Activated CD4-positive, alpha-beta T cell treated with anti-CD3 and anti-CD28 coated beads for 36 hours (primary cell): ENCODE data around the gene PPP1R26. TPM values are rescaled to one million over a fixed set of nuclear protein-coding genes. Genes with fewer than 3 reads are reported as not detected.

Experiments
- ATAC-seq: fragments of 200-7000 bp; cut with Tn5 transposase; one replicate; pipeline ENCODE4 v1.10.0; 2021; ENCODE audit warnings: mild to moderate bottlenecking, moderate library complexity
- CTCF ChIA-PET: fragments of 350-600 bp; sonication (Branson Sonifier 250); formaldehyde crosslinking; loops from one replicate; lab custom pipeline; 2021; ENCODE audit warnings: antibody characterized with exemption; lab: Charles Lee
- POLR2A ChIA-PET: fragments of 350-600 bp; sonication (Branson Sonifier 250); formaldehyde crosslinking; loops from one replicate; lab custom pipeline; 2021; ENCODE audit warnings: antibody characterized with exemption, inconsistent platforms; lab: Charles Lee
- DNase-seq: peaks from one replicate; pipeline ENCODE4 v3.0.0-alpha.2; 2020
- H3K27ac Mint-ChIP-seq: one replicate; pipeline ENCODE4 v1.8.0; 2021; ENCODE audit warnings: mixed read lengths
- H3K27me3 Mint-ChIP-seq: one replicate; pipeline ENCODE4 v1.8.0; 2021; ENCODE audit warnings: mixed read lengths
- H3K36me3 Mint-ChIP-seq: one replicate; pipeline ENCODE4 v1.8.0; 2021; ENCODE audit warnings: low read depth, mixed read lengths
- H3K4me1 Mint-ChIP-seq: one replicate; pipeline ENCODE4 v1.8.0; 2021; ENCODE audit warnings: mixed read lengths
- H3K4me3 Mint-ChIP-seq: one replicate; pipeline ENCODE4 v1.8.0; 2021; ENCODE audit warnings: mild to moderate bottlenecking, moderate library complexity, mixed read lengths
- H3K9me3 Mint-ChIP-seq: one replicate; pipeline ENCODE4 v1.8.0; 2021; ENCODE audit warnings: low read depth, mixed read lengths
- intact Hi-C, 2 experiments: fragments of 100-400 bp; cut with DNase I in 1 of 2; cut with micrococcal nuclease in 1 of 2; formaldehyde crosslinking; loops; one replicate each; pipeline versions ENCODE4 v1.14.2 to v1.15.1; 2022 to 2024; cut with DNase I, micrococcal nuclease
- total RNA-seq, 2 experiments: library from RNA; stranded (reverse); gene quantifications; one replicate each; pipeline ENCODE4 v1.2.3, GENCODE V29; 2021

The PPP1R26 gene
- total RNA-seq, 2 experiments from 2014 or later: 1.5 to 2.4 TPM

GRCh38 chr9:135520916-135521607 is 41.5 kb downstream of the PPP1R26 start, which contains the start of gene LCN1:
LCN1 (plus strand) TSS chr9:135521440; CDS start chr9:135521498, 58 bp downstream.
- DNase-seq (no peak), ATAC-seq (no peak)
- POLR2A ChIA-PET: no interaction called here
- H3K4me1 Mint-ChIP-seq: no peaks in the 10 kb centered on the region
- intact Hi-C loops: no loop called here
- no peak within 1 kb of the TSS for H3K27ac Mint-ChIP-seq
- no peak within 1 kb of the TSS for H3K4me3 Mint-ChIP-seq
- H3K27me3 Mint-ChIP-seq: peaks cover 4% of the 10 kb centered on the region
- no peaks in the 10 kb centered on the region for H3K36me3 Mint-ChIP-seq
- no peaks in the 10 kb centered on the region for H3K9me3 Mint-ChIP-seq
- CTCF ChIA-PET: no interaction called here

- Mint-ChIP-seq H3K4me1 (no peaks in the 10 kb centered on the region), H3K27me3 (peaks cover 4% of the 10 kb centered on the region), H3K4me3 (no peak overlapping the region), H3K9me3 (no peaks in the 10 kb centered on the region), H3K36me3 (no peaks in the 10 kb centered on the region), H3K27ac (no peak overlapping the region)
- intact Hi-C loops: no loop called here
- no peak for DNase-seq
- ATAC-seq: no peak
- ChIA-PET POLR2A (no interaction called here), CTCF (no interaction called here)
These were observed 42.1 kb downstream of the PPP1R26 start for GRCh38 chr9:135521608-135522095.

GRCh38 chr9:135522137-135522877 is 42.7 kb downstream of the PPP1R26 start:
- H3K4me1 Mint-ChIP-seq: no peaks in the 10 kb centered on the region
- H3K4me3 Mint-ChIP-seq: no peak overlapping the region
- peaks cover 4% of the 10 kb centered on the region for H3K27me3 Mint-ChIP-seq
- ATAC-seq (no peak), DNase-seq (no peak)
- H3K9me3 Mint-ChIP-seq: no peaks in the 10 kb centered on the region
- no peak overlapping the region for H3K27ac Mint-ChIP-seq
- intact Hi-C loops: no loop called here
- POLR2A ChIA-PET: no interaction called here
- CTCF ChIA-PET: no interaction called here
- no peaks in the 10 kb centered on the region for H3K36me3 Mint-ChIP-seq

GRCh38 chr9:135522931-135523330 is 43.3 kb downstream of the PPP1R26 start:
- ChIA-PET POLR2A (no interaction called here), CTCF (no interaction called here)
- no peak for DNase-seq
- no peak for ATAC-seq
- Mint-ChIP-seq H3K9me3 (no peaks in the 10 kb centered on the region), H3K27ac (no peak overlapping the region), H3K4me1 (no peaks in the 10 kb centered on the region), H3K27me3 (peaks cover 2% of the 10 kb centered on the region), H3K4me3 (no peak overlapping the region), H3K36me3 (no peaks in the 10 kb centered on the region)
- intact Hi-C loops: no loop called here

- Mint-ChIP-seq H3K9me3 (no peaks in the 10 kb centered on the region), H3K4me3 (no peak overlapping the region), H3K4me1 (no peaks in the 10 kb centered on the region), H3K36me3 (no peaks in the 10 kb centered on the region), H3K27me3 (peaks cover 2% of the 10 kb centered on the region), H3K27ac (no peak overlapping the region)
- DNase-seq: no peak
- intact Hi-C loops: no loop called here
- ChIA-PET POLR2A (no interaction called here), CTCF (no interaction called here)
- ATAC-seq: no peak
These were observed 44.0 kb downstream of the PPP1R26 start for GRCh38 chr9:135523521-135524129.

GRCh38 chr9:135524130-135524861 is 44.7 kb downstream of the PPP1R26 start:
- Mint-ChIP-seq H3K9me3 (no peaks in the 10 kb centered on the region), H3K27ac (no peak overlapping the region), H3K27me3 (peaks cover 2% of the 10 kb centered on the region), H3K4me1 (no peaks in the 10 kb centered on the region), H3K36me3 (no peaks in the 10 kb centered on the region), H3K4me3 (no peak overlapping the region)
- intact Hi-C loops: no loop called here
- ChIA-PET CTCF (no interaction called here), POLR2A (no interaction called here)
- DNase-seq (no peak), ATAC-seq (no peak)

- no peak for DNase-seq
- intact Hi-C loops: no loop called here
- Mint-ChIP-seq H3K27ac (no peak overlapping the region), H3K4me1 (no peaks in the 10 kb centered on the region), H3K36me3 (no peaks in the 10 kb centered on the region), H3K4me3 (no peak overlapping the region), H3K9me3 (no peaks in the 10 kb centered on the region), H3K27me3 (no peaks in the 10 kb centered on the region)
- ChIA-PET CTCF (interaction anchor here (0.6 kb wide), 1 partner anchor 1108 kb away, joined by 4 read pairs; no protein-coding TSS in a partner anchor), POLR2A (no interaction called here)
- no peak for ATAC-seq
These were observed 45.9 kb downstream of the PPP1R26 start for GRCh38 chr9:135525241-135526088.

GRCh38 chr9:135526089-135526729 is 46.6 kb downstream of the PPP1R26 start:
- CTCF ChIA-PET: no interaction called here
- H3K27me3 Mint-ChIP-seq: no peaks in the 10 kb centered on the region
- no peak for ATAC-seq
- POLR2A ChIA-PET: no interaction called here
- no peak overlapping the region for H3K27ac Mint-ChIP-seq
- H3K4me1 Mint-ChIP-seq: no peaks in the 10 kb centered on the region
- H3K36me3 Mint-ChIP-seq: no peaks in the 10 kb centered on the region
- H3K4me3 Mint-ChIP-seq: no peak overlapping the region
- H3K9me3 Mint-ChIP-seq: no peaks in the 10 kb centered on the region
- no peak for DNase-seq
- intact Hi-C loops: no loop called here

GRCh38 chr9:135526730-135527571 is 47.4 kb downstream of the PPP1R26 start:
- ChIA-PET POLR2A (no interaction called here), CTCF (no interaction called here)
- no peak for DNase-seq
- intact Hi-C loops: no loop called here
- H3K9me3 Mint-ChIP-seq: no peaks in the 10 kb centered on the region
- no peak for ATAC-seq
- no peak overlapping the region for H3K27ac Mint-ChIP-seq
- no peak overlapping the region for H3K4me3 Mint-ChIP-seq
- no peaks in the 10 kb centered on the region for H3K4me1 Mint-ChIP-seq
- H3K27me3 Mint-ChIP-seq: no peaks in the 10 kb centered on the region
- H3K36me3 Mint-ChIP-seq: no peaks in the 10 kb centered on the region
